Activated T-helper 1 cell treated with Interleukin-2 at 50 U/mL for 16 hours (primary cell): Measurements from ENCODE around the gene MSH5.
"Not testable (repeated sequence)": the region's sequence is repeated elsewhere in the genome, so short reads cannot be mapped to it uniquely, and the experiment has no call there.

Experiments used
- DNase-seq: peaks from one replicate; pipeline ENCODE4 v3.0.0-alpha.2; 2020; ENCODE audit warnings: low read depth

Gene MSH5

GRCh38 chr6:31801031-31801927, 61.5 kb downstream of the MSH5 start:
- not testable (repeated sequence) for DNase-seq

GRCh38 chr6:31805939-31806469, 66.2 kb downstream of the MSH5 start:
- no peak for DNase-seq

- DNase-seq = peak; percentile 94
Observed at GRCh38 chr6:31806470-31807272, 66.9 kb downstream of the MSH5 start, which contains the start of gene LSM2. TSS of gene LSM2 (minus strand) at chr6:31806966. CDS start at chr6:31806757, 209 bp downstream.

- not testable (repeated sequence) for DNase-seq
Observed at GRCh38 chr6:31808599-31808998, 68.8 kb downstream of the MSH5 start.

- no peak for DNase-seq
Observed at GRCh38 chr6:31811645-31812044, 71.8 kb downstream of the MSH5 start.
